ENCODE data around the gene HDAC4.

HDAC4 gene

DNA sequence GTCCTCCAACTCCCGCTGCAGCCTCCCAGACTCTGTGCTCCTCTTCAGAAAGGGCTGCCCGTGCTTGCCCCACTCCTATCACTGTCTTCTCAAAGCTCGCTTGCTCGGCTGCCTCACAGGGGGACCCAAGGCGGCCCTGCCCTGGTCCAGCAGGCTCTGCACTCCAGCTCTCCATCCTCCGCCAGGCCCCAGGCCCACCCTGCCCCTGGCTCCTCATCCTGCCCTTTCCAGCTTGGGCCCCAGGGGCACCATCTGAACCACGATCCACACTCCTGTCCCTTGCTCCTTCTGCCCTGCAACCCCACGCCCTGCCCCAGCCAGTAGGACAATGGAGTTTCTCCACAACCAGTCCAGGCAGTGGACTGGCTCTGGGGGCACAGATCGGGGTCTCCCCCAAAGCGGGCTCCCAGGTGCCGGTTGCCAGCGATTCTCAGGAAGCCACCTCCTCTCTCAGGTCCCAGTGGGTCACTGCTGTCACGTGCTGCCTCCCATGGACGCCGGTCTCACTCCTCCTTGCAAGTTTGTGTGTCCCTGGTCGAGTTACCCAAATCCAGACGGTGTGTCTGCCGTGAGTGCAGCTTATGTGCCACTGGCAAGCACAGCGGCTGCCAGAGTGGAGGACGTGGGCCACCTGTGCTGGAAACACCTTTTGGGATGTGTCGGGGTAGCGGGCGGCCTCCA lies 238.5 kb downstream of the HDAC4 start:
- DNase-seq (ENCODE audit: extremely low read depth in 1 of 2, low read depth in 1 of 2): no peak

DNA sequence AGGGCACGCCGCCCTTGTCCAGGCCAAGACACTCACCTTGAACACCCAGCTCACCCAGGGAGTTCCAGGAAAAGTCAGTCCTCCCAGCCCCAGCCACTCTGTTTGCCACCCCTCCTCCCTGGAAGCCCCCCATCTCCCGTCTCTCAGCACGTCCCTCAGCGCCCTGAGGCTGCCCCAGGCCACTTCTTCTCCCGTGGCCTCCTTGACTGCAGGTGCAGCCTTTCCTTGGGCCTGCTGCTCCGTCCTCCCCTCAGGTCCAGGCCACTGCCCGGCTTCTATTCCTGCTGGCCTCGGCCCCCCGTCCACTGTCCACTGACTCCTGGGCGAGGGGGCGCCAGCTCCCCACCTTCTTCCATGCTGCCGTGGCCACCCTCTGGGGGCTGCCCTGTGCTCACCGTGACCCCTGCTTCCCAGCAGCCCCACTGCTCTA lies 239.1 kb downstream of the HDAC4 start:
- no peak for DNase-seq (ENCODE audit: extremely low read depth in 1 of 2, low read depth in 1 of 2)

GRCh38 chr2:239160226-239161143 lies 240.3 kb downstream of the HDAC4 start:
- no peak for DNase-seq (ENCODE audit: extremely low read depth in 1 of 2, low read depth in 1 of 2)

- no peak for DNase-seq (ENCODE audit: extremely low read depth in 1 of 2, low read depth in 1 of 2)
Measured at GRCh38 chr2:239159476-239159911, 241.3 kb downstream of the HDAC4 start.

DNA sequence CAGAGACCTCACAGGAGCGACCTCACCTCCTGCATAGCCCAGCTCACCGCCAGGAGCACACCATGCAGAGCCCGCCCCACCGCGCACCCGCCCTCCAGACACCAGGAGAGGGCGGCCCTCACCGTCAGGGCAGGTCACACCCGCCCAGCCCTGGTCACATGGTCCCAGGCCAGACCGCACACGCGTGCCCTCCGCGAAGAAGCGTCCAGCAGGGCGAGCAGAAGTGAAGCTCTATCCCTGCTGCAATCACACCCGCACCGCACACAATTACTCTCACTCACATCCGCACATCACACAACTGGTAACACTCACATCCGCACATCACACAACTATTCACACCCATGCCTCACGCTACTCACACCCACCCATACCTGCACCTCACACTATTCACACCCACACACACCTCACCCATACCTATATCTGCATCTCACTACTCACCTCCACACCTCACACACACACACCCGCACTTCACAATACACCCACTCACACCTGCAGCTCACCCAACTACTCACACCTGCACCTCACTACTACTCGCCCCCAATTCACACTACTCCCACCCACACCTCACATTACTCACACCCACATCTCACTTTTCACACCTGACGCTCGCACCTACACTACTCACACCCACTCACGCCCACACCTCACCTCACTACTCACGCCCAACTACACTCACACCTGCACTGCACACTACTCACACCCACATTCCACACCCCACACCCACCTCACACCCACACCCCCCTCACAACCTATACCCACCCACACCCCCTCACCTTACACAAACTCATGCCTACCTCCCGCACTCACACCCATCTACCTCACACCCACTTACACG lies 242.0 kb downstream of the HDAC4 start:
- DNase-seq (ENCODE audit: extremely low read depth in 1 of 2, low read depth in 1 of 2): no peak

GRCh38 chr2:239157771-239158170 lies 243.0 kb downstream of the HDAC4 start:
- no peak for DNase-seq (ENCODE audit: extremely low read depth in 1 of 2, low read depth in 1 of 2)

GRCh38 chr2:239157269-239157668 lies 243.6 kb downstream of the HDAC4 start:
- no peak for DNase-seq (ENCODE audit: extremely low read depth in 1 of 2, low read depth in 1 of 2)

- DNase-seq (ENCODE audit: extremely low read depth in 1 of 2, low read depth in 1 of 2): no peak
Measured at GRCh38 chr2:239156516-239157265, 244.1 kb downstream of the HDAC4 start.

GRCh38 chr2:239155806-239156480 lies 244.9 kb downstream of the HDAC4 start:
- no peak for DNase-seq (ENCODE audit: extremely low read depth in 1 of 2, low read depth in 1 of 2)

GRCh38 chr2:239154971-239155805 lies 245.6 kb downstream of the HDAC4 start:
- DNase-seq (ENCODE audit: extremely low read depth in 1 of 2, low read depth in 1 of 2): no peak

GRCh38 chr2:239153806-239154591 lies 246.8 kb downstream of the HDAC4 start:
- DNase-seq (ENCODE audit: extremely low read depth in 1 of 2, low read depth in 1 of 2): no peak

GRCh38 chr2:239152916-239153305 lies 247.9 kb downstream of the HDAC4 start:
- no peak for DNase-seq (ENCODE audit: extremely low read depth in 1 of 2, low read depth in 1 of 2)

DNA sequence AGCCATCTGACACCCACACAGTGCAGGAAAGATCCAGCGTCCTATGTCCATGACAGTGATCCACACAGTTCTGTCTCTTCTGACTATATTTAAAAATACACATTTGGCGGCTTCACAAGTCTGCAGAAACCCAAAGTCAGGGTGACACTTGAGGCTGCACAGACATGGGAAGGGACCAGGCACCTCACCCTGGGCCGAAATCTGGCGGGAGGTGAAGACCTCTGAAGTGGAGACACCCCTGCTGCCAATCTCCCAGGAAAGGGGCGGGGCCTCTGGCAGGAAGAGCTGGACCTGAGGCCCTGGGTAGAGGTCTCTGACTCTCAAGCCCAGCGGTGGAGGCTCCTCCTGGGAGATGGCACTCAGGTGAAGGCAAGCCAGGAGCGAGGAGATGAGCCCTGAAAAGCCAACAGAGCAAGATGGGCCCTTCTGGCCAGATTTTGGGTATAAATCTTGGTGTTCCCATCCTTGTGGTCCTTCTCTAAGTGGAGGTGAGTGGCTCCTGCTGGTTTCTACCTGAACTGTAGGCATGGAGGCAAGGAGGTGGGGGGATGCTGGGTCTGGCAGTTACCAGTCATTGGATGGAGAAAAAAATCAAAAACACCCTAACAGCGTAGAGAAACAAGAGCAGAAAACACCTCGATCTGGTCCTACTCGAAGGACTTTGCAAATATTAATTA lies 248.4 kb downstream of the HDAC4 start:
- no peak for DNase-seq (ENCODE audit: extremely low read depth in 1 of 2, low read depth in 1 of 2)

DNA sequence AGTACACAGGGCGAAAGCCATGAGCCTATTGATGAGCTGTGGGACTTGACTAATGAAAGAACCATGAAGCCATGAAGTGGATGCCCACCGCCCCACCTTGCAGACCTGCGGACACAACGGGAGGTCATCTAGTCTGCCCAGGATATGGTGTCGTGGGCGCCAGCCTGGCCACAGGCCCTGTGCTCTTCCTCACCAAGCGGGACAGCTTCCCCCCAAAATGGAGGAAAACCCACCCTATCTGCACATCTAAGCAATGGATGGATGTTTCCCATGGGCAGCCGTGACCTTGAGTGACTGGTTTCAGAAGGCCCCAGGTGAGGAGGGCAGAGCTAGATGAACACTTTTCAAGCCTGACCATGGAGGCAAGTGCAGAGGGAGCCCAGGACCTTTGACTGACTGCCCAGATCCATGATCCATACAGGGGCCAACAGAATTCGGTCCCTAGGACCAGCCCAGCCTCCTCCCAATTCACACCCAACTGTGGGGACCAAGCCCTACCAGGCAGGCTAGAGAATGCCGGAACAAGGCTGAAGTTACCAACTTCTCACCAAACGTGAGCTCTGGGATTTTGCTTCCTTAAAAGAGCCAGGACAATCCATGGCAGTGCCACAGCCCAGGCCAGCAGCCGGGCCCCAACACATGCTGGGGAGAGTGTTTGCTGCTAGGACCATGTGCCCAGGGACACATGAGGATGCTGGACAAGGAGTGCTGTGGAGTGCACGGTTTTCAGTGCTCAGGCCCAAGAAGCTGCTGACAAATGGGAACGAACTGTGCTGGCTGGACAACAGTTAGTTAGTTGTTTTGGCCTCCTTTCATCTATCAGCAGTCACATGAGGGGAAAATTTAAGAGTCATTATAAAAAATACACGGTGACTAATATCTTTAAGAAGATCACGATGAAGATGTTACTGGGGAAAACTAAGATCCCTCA lies 249.4 kb downstream of the HDAC4 start:
- no peak for DNase-seq (ENCODE audit: extremely low read depth in 1 of 2, low read depth in 1 of 2)

- DNase-seq (ENCODE audit: extremely low read depth in 1 of 2, low read depth in 1 of 2): no peak
Measured at GRCh38 chr2:239150125-239151011, 250.5 kb downstream of the HDAC4 start.

DNA sequence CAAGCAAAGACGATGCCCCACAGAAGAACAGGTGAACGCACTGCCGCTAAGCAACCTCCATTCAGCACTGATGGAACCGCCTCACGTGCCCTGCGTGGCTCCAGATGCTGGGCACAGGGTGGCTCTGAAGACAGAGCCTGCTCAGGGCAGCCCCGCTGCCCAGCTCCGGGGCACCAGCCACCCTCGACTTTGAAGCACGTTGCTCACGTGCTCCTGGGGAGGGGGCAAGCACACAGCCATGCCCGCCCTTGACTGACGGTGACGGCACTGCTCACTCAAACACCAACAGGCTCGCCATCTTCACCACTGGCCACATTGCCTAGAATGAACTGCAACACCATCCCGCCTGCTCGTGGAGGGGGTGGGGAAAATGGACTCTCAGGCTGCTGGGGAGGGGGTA lies 251.3 kb downstream of the HDAC4 start:
- DNase-seq (ENCODE audit: extremely low read depth in 1 of 2, low read depth in 1 of 2): no peak

Measured in activated CD8-positive, alpha-beta memory T cell treated with anti-CD3 and anti-CD28 coated beads for 1 hour (primary cell).